Stomach smooth muscle (tissue), 2 donors: Measurements from ENCODE around the gene HDAC4.

Experiments
- H3K27ac ChIP-seq: one replicate; pipeline ENCODE4 v1.7.0; 2013; ENCODE audit warnings: mild to moderate bottlenecking, low read length, inconsistent platforms
- H3K27me3 ChIP-seq, 2 donors: one replicate each; pipeline ENCODE4 v1.7.0; 2013; ENCODE audit warnings: low read length in 2 of 2; ENCODE audit not compliant: insufficient read depth in 2 of 2, control insufficient read depth in 1 of 2
- H3K36me3 ChIP-seq, 2 donors: one replicate each; pipeline ENCODE4 v1.7.0; 2013; ENCODE audit warnings: low read length in 2 of 2; ENCODE audit not compliant: control insufficient read depth in 2 of 2, insufficient read depth in 2 of 2
- H3K4me1 ChIP-seq: one replicate; pipeline ENCODE4 v1.7.0; 2013; ENCODE audit warnings: low read length; ENCODE audit not compliant: control insufficient read depth, insufficient read depth
- H3K4me3 ChIP-seq, 2 donors: one replicate each; pipeline ENCODE4 v1.7.0; 2013; ENCODE audit warnings: low read length in 2 of 2
- H3K9ac ChIP-seq, 2 donors: one replicate each; pipeline ENCODE4 v1.7.0; 2013; ENCODE audit warnings: low read length in 2 of 2, mild to moderate bottlenecking in 1 of 2
- H3K9me3 ChIP-seq, 2 donors: one replicate each; pipeline ENCODE4 v1.7.0; 2013; ENCODE audit warnings: low read length in 2 of 2; ENCODE audit not compliant: control insufficient read depth in 2 of 2
- donor health status: healthy.
- donor health status: Pancreatic carcinoma.

Gene HDAC4

DNA sequence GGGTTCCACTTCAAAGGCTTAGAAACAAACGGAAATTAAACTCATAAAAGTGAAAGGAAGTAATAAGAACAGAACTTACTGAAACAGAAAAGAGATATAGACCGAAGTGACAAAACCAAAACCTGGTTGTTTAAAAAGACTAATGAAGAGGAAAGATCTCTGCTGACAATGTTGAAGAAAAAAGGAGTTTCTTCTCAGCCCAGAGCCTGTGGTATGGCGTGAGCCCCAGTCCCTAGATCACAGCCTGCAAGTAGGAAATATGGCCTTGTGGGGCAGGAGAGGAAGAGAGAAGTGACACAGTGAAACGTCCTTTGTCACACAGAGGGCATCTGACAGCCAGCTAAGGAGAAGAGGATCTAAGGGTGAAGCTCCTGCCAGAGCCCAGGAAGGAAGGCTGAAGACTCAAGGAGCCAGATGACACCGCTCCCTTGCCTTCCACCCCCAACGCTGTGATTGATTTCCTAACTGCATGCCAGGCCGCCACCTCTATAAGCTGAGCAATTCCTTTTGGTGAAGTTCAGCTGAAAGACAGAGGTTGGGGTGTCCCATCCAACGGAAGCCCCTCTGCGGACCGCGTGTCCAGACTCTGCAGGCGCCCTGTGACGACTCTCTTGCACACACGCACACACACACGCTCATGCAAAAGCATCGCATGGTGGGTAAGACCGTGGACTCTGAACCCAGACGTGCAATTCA lies 141.1 kb downstream of the HDAC4 start:
- peaks cover 59% of the 10 kb centered on the region for H3K4me1 ChIP-seq
- no peak overlapping the region for H3K4me3 ChIP-seq
- no peak overlapping the region for H3K27ac ChIP-seq
- peaks cover 0 to 4% of the 10 kb centered on the region in 2 donors for H3K9me3 ChIP-seq
- no peak overlapping the region for H3K9ac ChIP-seq
- no peaks in the 10 kb centered on the region for H3K36me3 ChIP-seq
- H3K27me3 ChIP-seq: no peaks in the 10 kb centered on the region

DNA sequence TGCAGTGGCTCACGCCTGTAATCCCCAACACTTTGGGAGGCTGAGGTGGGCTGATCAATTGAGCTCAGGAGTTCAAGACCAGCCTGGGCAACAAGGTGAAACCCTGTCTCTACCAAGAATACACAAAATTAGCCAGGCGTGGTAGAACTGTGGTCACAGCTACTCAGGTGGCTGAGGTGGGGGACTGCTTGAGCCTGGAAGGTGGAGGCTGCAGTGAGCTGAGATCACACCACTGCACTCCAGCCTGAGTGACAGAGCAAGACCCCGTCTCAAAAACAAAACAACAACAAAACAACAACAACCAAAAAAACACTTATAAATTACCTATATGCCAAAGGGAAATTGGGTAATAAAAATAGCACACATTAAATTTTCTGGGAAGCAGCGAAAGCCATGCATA lies 141.6 kb downstream of the HDAC4 start:
- Histone ChIP-seq H3K4me1 (peaks cover 54% of the 10 kb centered on the region), H3K27ac (no peak overlapping the region)

GRCh38 chr2:239258248-239258647 lies 142.6 kb downstream of the HDAC4 start:
- no peak overlapping the region for H3K27ac ChIP-seq
- no peak overlapping the region for H3K9ac ChIP-seq
- no peak overlapping the region for H3K4me3 ChIP-seq
- peaks cover 0 to 4% of the 10 kb centered on the region in 2 donors for H3K9me3 ChIP-seq
- H3K36me3 ChIP-seq: no peaks in the 10 kb centered on the region
- no peaks in the 10 kb centered on the region for H3K27me3 ChIP-seq
- peaks cover 51% of the 10 kb centered on the region for H3K4me1 ChIP-seq

More for the DNA sequence above, 141.6 kb downstream of the HDAC4 start:
- no peak overlapping the region for H3K9ac ChIP-seq
- H3K36me3 ChIP-seq: no peaks in the 10 kb centered on the region
- no peak overlapping the region for H3K4me3 ChIP-seq
- H3K9me3 ChIP-seq: peaks cover 0 to 4% of the 10 kb centered on the region in 2 donors
- H3K27me3 ChIP-seq: no peaks in the 10 kb centered on the region

DNA sequence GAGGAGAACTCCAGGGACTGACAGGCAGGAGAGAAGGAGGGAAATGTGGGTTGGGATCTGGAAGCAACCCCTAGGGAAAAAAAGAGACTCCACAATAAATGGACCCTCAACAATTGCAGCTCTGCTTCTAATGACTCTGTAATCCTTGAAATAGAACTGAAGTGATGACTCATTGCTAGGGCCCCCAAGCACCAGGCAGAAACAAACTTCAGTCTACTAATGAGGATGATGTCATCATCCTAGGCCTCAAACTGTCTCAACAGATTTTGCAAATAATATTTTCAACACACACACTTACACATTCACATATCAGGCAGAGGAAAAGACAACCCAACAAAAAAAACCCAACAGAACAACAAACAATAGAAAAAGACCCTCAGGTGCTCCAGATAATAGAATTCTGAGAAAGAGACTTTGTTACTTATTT lies 143.3 kb downstream of the HDAC4 start:
- no peak overlapping the region for H3K27ac ChIP-seq
- no peaks in the 10 kb centered on the region for H3K36me3 ChIP-seq
- no peaks in the 10 kb centered on the region for H3K27me3 ChIP-seq
- no peak overlapping the region for H3K9ac ChIP-seq
- no peak overlapping the region for H3K4me3 ChIP-seq
- H3K9me3 ChIP-seq: peaks cover 0 to 4% of the 10 kb centered on the region in 2 donors
- peaks cover 45% of the 10 kb centered on the region for H3K4me1 ChIP-seq

DNA sequence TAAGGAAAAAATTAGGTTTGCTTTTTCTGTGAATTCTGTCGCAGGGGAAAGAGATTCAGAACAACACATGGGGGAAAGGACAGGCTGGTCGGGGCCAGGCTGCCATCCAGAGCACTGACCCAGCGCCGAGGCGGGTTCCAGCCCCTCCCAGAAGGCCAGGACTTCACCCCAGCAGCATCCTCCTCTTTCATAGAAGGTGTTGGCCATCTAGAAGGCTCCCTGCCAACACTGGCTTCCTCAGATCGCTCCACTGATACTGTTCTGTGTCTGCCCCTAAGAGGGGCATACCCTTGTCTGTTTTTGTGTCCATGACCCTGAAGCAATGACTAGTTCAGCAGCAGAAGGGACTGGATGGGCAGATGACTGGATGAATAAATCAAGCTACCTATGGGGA lies 144.5 kb downstream of the HDAC4 start:
- H3K9ac ChIP-seq: no peak overlapping the region
- H3K27ac ChIP-seq: no peak overlapping the region
- H3K27me3 ChIP-seq: no peaks in the 10 kb centered on the region
- H3K36me3 ChIP-seq: no peaks in the 10 kb centered on the region
- H3K9me3 ChIP-seq: peaks cover 0 to 4% of the 10 kb centered on the region in 2 donors
- no peak overlapping the region for H3K4me3 ChIP-seq
- H3K4me1 ChIP-seq: peaks cover 44% of the 10 kb centered on the region

DNA sequence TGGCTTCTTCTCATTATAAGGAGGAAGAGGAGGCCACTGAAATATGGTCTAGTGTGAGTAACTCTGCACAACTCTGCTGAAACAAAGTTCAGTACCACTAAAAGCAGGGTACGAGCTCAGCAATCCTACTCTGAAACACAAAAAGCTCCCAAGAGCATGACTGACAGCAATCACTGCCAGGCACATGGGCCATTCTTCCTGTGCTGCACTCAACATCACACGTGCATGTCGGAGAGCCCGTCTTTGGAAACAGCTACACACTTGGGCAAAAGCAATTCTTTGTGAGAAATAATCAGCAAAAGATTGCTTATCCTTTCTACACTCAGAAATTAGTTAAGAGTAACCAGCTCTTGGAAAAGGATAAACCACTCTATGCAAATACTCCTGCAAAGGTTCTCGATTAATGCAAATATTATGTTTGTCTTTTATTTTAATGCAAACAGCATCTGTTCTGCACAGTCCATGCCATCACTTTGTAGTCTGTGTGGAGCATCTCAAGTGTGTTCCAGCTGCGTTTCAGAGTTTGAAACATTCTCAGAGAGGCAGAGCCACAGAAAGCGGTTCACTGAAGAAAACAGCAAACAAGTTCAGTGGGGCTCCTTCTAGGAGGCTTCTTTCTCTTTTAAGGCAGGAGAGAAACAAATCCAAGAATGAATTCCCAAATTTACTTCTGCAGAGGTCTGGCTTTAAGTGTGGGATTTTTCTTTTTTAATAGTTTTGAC lies 145.0 kb downstream of the HDAC4 start:
- H3K27ac ChIP-seq: no peak overlapping the region
- H3K4me1 ChIP-seq: peaks cover 40% of the 10 kb centered on the region
- no peak overlapping the region for H3K9ac ChIP-seq

GRCh38 chr2:239255218-239255617 lies 145.6 kb downstream of the HDAC4 start:
- no peaks in the 10 kb centered on the region for H3K36me3 ChIP-seq
- peaks cover 0 to 4% of the 10 kb centered on the region in 2 donors for H3K9me3 ChIP-seq
- no peak overlapping the region for H3K4me3 ChIP-seq
- peaks cover 40% of the 10 kb centered on the region for H3K4me1 ChIP-seq
- no peak overlapping the region for H3K9ac ChIP-seq
- no peaks in the 10 kb centered on the region for H3K27me3 ChIP-seq
- H3K27ac ChIP-seq: no peak overlapping the region

More for the DNA sequence above, 145.0 kb downstream of the HDAC4 start:
- H3K36me3 ChIP-seq: no peaks in the 10 kb centered on the region
- H3K27me3 ChIP-seq: no peaks in the 10 kb centered on the region
- H3K4me3 ChIP-seq: no peak overlapping the region
- H3K9me3 ChIP-seq: peaks cover 0 to 4% of the 10 kb centered on the region in 2 donors

DNA sequence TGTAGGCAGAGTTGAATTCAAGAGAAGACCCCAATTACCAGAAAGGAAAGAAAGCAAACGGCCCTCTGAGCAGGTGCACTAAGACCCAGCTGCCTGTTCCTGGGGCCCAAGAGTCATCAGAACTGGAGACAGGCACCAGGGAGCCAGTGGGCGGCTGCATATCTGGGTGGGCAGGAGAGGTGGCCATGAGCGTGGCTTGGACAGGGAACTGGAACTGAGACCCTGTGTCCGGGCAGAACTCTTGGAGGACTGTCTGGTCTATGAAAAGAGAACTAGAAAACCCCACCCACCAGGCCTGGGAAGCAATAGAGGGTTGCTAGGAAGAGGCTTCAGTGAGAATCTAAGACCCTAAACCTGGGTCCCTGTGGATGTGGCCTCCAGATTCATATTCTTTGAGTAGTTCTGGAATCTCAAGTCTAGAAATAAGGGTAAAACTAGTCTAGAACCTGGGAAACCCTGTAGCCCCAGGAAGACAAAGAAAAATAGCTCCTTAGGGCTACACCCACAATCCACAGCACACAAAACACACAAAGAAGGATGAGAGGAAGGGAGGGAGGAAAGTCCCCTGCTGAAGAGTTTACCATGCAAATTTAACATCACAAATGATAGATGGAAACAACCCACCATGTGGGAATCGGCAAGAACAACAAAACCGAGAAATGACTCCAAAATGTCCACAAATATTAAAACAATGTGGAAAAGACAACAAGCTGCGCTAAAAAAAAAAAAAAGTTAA lies 147.0 kb downstream of the HDAC4 start:
- Histone ChIP-seq H3K9ac (no peak overlapping the region), H3K36me3 (no peaks in the 10 kb centered on the region), H3K4me3 (no peak overlapping the region), H3K27me3 (no peaks in the 10 kb centered on the region), H3K9me3 (peaks cover 0 to 4% of the 10 kb centered on the region in 2 donors), H3K27ac (no peak overlapping the region), H3K4me1 (peaks cover 46% of the 10 kb centered on the region)

DNA sequence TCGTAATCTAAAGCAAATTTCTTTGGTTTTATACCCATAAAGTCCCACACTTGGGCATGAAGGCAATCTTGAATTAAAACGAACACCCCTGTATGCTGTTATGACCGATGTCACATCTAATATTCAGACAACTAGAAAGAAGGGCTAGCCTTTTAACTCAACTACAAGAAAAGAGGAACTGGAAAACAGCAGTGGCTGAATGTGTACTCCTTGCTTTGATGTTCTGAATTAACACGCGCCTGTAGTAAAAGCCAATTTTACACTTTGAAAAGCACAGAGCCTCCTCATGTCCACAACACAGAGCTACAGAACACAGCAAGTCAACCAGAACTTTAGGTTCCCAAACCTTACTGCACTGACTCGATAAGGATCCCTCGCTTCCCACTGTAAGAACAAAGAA lies 147.6 kb downstream of the HDAC4 start:
- Histone ChIP-seq H3K4me1 (peaks cover 50% of the 10 kb centered on the region), H3K36me3 (no peaks in the 10 kb centered on the region), H3K4me3 (no peak overlapping the region), H3K9ac (no peak overlapping the region), H3K27me3 (no peaks in the 10 kb centered on the region), H3K27ac (no peak overlapping the region), H3K9me3 (peaks cover 0 to 4% of the 10 kb centered on the region in 2 donors)

- Histone ChIP-seq H3K27ac (no peak overlapping the region), H3K27me3 (no peaks in the 10 kb centered on the region), H3K9me3 (peaks cover 0 to 4% of the 10 kb centered on the region in 2 donors), H3K9ac (no peak overlapping the region), H3K4me1 (peaks cover 50% of the 10 kb centered on the region), H3K36me3 (no peaks in the 10 kb centered on the region), H3K4me3 (no peak overlapping the region)
Observed at GRCh38 chr2:239252801-239253200, 148.0 kb downstream of the HDAC4 start.
